ENCODE measurements around the gene DUSP19. TPM values are rescaled to one million over a fixed set of nuclear protein-coding genes. Genes with fewer than 3 reads are reported as not detected.
A peak's percentile ranks its signal among the peaks of the same experiment; 100 is the strongest.

Gene DUSP19
- total and polyA plus RNA-seq, 2 experiments from 2014 or later, result 2.0 to 2.7 TPM

GRCh38 chr2:183088061-183088460, 9.5 kb downstream of the DUSP19 start:
- TF ChIP-seq CTCF (IDR thresholded peaks at IDR 0.05; ENCODE audit: low read depth, low read length), result no peak
- H3K27me3 ChIP-seq, result no peaks in the 10 kb centered on the region
- no peaks in the 10 kb centered on the region for H3K9me3 ChIP-seq (ENCODE audit: low read depth)
- H3K36me3 ChIP-seq, result no peaks in the 10 kb centered on the region
- no peak for DNase-seq (ENCODE audit: low read depth in 1 of 2, low spot score in 1 of 2)
- no peak overlapping the region for H3K27ac ChIP-seq
- H3K4me3 ChIP-seq, result no peak overlapping the region
- no peaks in the 10 kb centered on the region for H3K4me1 ChIP-seq (ENCODE audit: low read depth)

DNA sequence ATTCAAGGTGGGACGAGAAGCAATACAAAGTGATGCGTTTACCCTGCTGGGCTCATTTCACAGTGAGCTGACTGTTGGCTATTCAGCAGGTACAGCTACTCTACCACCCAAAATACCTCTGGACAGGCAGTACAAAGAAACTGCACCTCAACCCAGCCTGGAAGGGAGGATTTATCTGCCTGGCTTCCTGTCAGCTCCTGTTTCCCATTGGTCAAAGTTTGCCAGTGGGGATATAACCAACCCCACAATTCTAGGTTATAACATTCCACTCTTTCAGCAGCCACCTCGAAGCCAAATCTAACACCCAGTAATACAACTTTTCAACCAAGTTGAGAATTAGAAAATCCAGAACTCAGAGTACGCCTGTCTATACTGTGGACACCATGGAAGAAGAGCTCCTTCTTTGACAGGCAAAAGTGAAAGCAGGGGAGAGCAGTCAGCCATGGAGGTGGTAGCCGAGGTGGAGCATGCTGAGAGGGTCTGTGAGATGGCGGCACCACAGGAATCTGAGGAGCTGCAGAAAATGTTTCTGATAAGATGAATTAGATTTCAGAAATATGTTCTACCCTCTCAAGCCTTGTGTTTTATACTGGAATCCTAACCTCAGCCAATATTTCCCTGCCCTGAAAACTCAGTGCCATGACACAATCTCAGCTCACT, 10.8 kb downstream of the DUSP19 start:
- Histone ChIP-seq H3K4me3 (no peak overlapping the region), H3K36me3 (no peaks in the 10 kb centered on the region), H3K27ac (no peak overlapping the region), H3K4me1 (ENCODE audit: low read depth) (no peaks in the 10 kb centered on the region), H3K27me3 (no peaks in the 10 kb centered on the region), H3K9me3 (ENCODE audit: low read depth) (no peaks in the 10 kb centered on the region)
- DNase-seq (ENCODE audit: low read depth in 1 of 2, low spot score in 1 of 2), result no peak
- no peak for TF ChIP-seq CTCF (IDR thresholded peaks at IDR 0.05; ENCODE audit: low read depth, low read length)

DNA sequence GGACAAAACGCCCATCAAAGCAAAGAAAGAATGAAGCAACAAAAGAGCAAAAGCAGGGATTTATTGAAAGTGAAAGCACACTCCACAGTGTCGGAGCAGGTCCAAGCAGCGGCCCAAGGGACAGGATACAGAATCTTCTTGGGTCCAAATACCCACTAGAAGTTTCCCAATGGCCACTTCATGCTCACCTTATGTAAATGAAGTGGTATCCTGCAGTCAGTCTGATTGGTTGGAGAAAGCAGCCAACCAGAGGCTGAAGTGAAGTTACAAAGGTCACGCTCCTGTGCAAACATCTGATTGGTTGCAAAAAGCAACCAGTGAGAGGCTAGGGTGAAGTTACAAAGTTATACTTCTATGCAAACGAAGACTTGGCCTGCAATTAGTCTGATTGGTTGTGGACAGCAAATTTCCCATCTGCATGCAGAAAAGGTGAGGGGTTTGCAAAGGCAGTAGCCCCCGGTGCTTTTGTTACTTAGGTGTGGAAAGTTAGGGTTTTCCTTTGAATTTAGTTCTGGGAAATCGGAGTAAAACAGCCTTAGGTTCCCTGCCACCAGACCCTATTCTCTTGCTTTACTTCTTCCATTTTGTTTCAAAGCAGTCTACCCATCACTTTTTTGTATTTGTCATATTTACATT, 12.9 kb downstream of the DUSP19 start:
- no peak overlapping the region for H3K27ac ChIP-seq
- no peak overlapping the region for H3K4me3 ChIP-seq
- no peaks in the 10 kb centered on the region for H3K27me3 ChIP-seq
- no peaks in the 10 kb centered on the region for H3K36me3 ChIP-seq
- H3K4me1 ChIP-seq (ENCODE audit: low read depth), result no peaks in the 10 kb centered on the region
- H3K9me3 ChIP-seq (ENCODE audit: low read depth), result no peaks in the 10 kb centered on the region
- DNase-seq (ENCODE audit: low read depth in 1 of 2, low spot score in 1 of 2), result no peak
- TF ChIP-seq CTCF (IDR thresholded peaks at IDR 0.05; ENCODE audit: low read depth, low read length), result no peak

GRCh38 chr2:183091954-183092345, 13.4 kb downstream of the DUSP19 start:
- TF ChIP-seq CTCF (IDR thresholded peaks at IDR 0.05; ENCODE audit: low read depth, low read length), result no peak
- DNase-seq (ENCODE audit: low read depth in 1 of 2, low spot score in 1 of 2), result no peak
- H3K27ac ChIP-seq, result no peak overlapping the region
- no peaks in the 10 kb centered on the region for H3K36me3 ChIP-seq
- H3K4me1 ChIP-seq (ENCODE audit: low read depth), result no peaks in the 10 kb centered on the region
- no peaks in the 10 kb centered on the region for H3K9me3 ChIP-seq (ENCODE audit: low read depth)
- no peak overlapping the region for H3K4me3 ChIP-seq
- H3K27me3 ChIP-seq, result no peaks in the 10 kb centered on the region

GRCh38 chr2:183093857-183094657, 15.5 kb downstream of the DUSP19 start:
- no peaks in the 10 kb centered on the region for H3K27me3 ChIP-seq
- DNase-seq (ENCODE audit: low read depth in 1 of 2, low spot score in 1 of 2), result peak in 1 of 2 donors; percentile 63
- H3K36me3 ChIP-seq, result no peaks in the 10 kb centered on the region
- H3K27ac ChIP-seq, result no peak overlapping the region
- TF ChIP-seq CTCF (IDR thresholded peaks at IDR 0.05; ENCODE audit: low read depth, low read length), result no peak
- H3K4me3 ChIP-seq, result no peak overlapping the region
- H3K4me1 ChIP-seq (ENCODE audit: low read depth), result no peaks in the 10 kb centered on the region
- no peaks in the 10 kb centered on the region for H3K9me3 ChIP-seq (ENCODE audit: low read depth)
